Heart right ventricle (tissue), 16 donors: Measurements from ENCODE around the gene QRFP. TPM values are rescaled to one million over a fixed set of nuclear protein-coding genes. Genes with fewer than 3 reads are reported as not detected.

Experiments
- ATAC-seq, 8 donors: fragments of 200-7000 bp; cut with Tn5 transposase; one replicate each; pipeline ENCODE4 v1.9.1; 2020; ENCODE audit warnings: mild to moderate bottlenecking in 8 of 8, moderate library complexity in 8 of 8, moderate number of reproducible peaks in 1 of 8
- DNase-seq, 2 donors: peaks; one replicate each; pipeline ENCODE4 v3.0.0-alpha.2; 2020
- H3K27ac ChIP-seq, 10 donors: fragments of 200-600 bp; sonication (generic) in 2 of 10; one replicate each; pipeline versions ENCODE4 v1.5.0 to v1.8.0; 2020 to 2022; ENCODE audit warnings: mild to moderate bottlenecking in 3 of 10
- H3K27me3 ChIP-seq, 7 donors: fragments of 200-600 bp; one replicate each; pipeline ENCODE4 v1.8.0; 2021 to 2022; ENCODE audit warnings: mild to moderate bottlenecking in 2 of 7
- H3K36me3 ChIP-seq, 9 donors: fragments of 200-600 bp; sonication (generic) in 1 of 9; one replicate each; pipeline versions ENCODE4 v1.5.0 to v1.8.0; 2020 to 2022; ENCODE audit warnings: mild to moderate bottlenecking in 2 of 9
- H3K4me1 ChIP-seq, 9 donors: fragments of 200-600 bp; sonication (generic) in 1 of 9; one replicate each; pipeline versions ENCODE4 v1.5.0 to v1.8.0; 2020 to 2022; ENCODE audit warnings: mild to moderate bottlenecking in 4 of 9
- H3K4me3 ChIP-seq, 10 donors: fragments of 200-600 bp; sonication (generic) in 2 of 10; one replicate each; pipeline versions ENCODE4 v1.5.0 to v1.8.0; 2020 to 2022; ENCODE audit warnings: mild to moderate bottlenecking in 7 of 10, moderate library complexity in 2 of 10
- H3K9me3 ChIP-seq, 11 donors: fragments of 200-600 bp in 10 of 11; sonication (generic) in 2 of 11; one replicate each; pipeline versions ENCODE4 v1.5.0 to v1.8.0; 2013 to 2022; ENCODE audit warnings: mild to moderate bottlenecking in 2 of 11, control low read depth in 1 of 11, moderate library complexity in 1 of 11
- WGBS, 2 donors: extraction: QIAGEN DNeasy Blood & Tissue Kit; methylation state at CpG; one replicate each; pipeline ENCODE4 v1.1.7; 2013; ENCODE audit warnings: inconsistent platforms in 1 of 2; 5-methylcytosine and 5-hydroxymethylcytosine counted together
- intact Hi-C, 10 donors: fragments of 100-400 bp; cut with DNase I; formaldehyde crosslinking; loops; one replicate each; pipeline versions ENCODE4 v1.11.1 to v1.14.2; 2022
- polyA plus RNA-seq, 2 donors: library from polyadenylated mRNA; stranded (reverse); fragments of 200-250 nt; gene quantifications; one replicate each; pipeline ENCODE4 v1.2.3, GENCODE V29; 2013
- total RNA-seq, 10 donors: library from RNA; stranded (reverse); fragmentation: NEBNext Ultra II Directional in 3 of 10; extraction: Animal tissue kit (Norgen Biotek cat#: 25700) in 3 of 10; gene quantifications; one replicate each; pipeline versions ENCODE4 v1.2.1 to v1.2.4, GENCODE V29; 2021 to 2023
- TF ChIP-seq, protein P1 (sequence below), 9 donors: fragments of 200-600 bp; sonication (generic) in 2 of 9; IDR thresholded peaks; one replicate each; pipeline versions ENCODE4 v1.5.0 to v1.8.0; 2021 to 2022; ENCODE audit warnings: antibody characterized with exemption in 9 of 9, mild to moderate bottlenecking in 5 of 9, moderate library complexity in 1 of 9
- donor health status: Arrhythmogenic right ventricular cardiomyopathy.
- donor health status: ischemic (EF 13 %, LVEDD 7.1; RV severe dilation, severe dysfunction).
- donor health status: healthy with polysubstance abuse.
- donor health status: DM: no; HTN: yes; CAD: no.
- donor health status: DM: no; HTN: no; CAD: no.
- donor health status: ischemic (EF 25% LVEDD 6.9; RV normal size, moderate dysfunction).
- donor health status: ischemic (EF 25% LVEDD 5.7; RV mildly dilated, moderate dysfunction).
- donor health status: healthy.
- donor health status: DM: yes; HTN: yes; CAD: no.
- donor health status: Ischemic cardiomyopathy.
- donor health status: ischemic (EF 35%, LVEDD 5.7; RV mildly dilated, moderate dysfunction).
- donor health status: nonischemic (EF 11% LVEDD 7.7; RV severe dilation, severe dysfunction).
- donor health status: DM: yes; HTN: yes; CAD: no.
- donor health status: PGD.
- donor health status: ischemic (EF 29% LVEDD 5.4; RV normal size, mild dysfunction).
- donor health status: nonischemic (EF 23%, LVEDD 6.1; RV moderate dilation, normal function).

QRFP gene
- total and polyA plus RNA-seq, 12 donors: 0.06 TPM; not detected in 11

DNA sequence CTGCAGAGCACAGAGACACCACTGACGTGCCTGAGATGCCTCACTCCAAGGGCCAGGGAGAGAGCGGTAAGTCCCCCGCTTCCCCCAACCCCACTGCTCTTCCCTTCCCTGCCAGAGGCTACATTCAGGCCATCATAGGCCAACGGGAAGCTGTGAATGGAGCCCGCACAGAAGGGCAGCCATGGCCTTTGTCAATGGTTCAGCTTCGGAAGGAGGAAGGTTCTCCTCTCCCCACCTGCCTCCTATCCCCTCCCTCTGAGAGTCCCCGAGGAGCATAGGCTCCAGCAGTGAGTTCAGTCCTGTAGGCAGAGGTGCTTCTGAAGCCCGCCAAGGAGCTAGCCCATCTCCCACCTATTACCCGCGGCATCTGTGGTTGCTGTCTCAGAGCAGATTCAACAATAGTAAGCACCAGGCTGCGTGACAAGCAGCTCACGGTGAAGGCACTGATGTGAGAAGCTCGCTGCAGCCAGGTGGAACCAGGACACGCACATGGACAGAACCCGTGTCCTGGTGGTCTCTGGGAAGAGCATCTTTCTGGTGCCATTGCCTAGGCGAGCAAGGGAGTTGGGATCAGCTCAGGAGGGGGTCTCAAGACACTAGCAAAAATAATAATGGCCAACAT is 15.9 kb downstream of the QRFP start:
- DNase-seq (no peak), ATAC-seq (no peak)
- Histone ChIP-seq H3K27ac (no peak overlapping the region), H3K9me3 (no peaks in the 10 kb centered on the region), H3K4me1 (no peaks in the 10 kb centered on the region), H3K4me3 (no peak overlapping the region), H3K36me3 (peaks cover 8 to 100% (median 61%) of the 10 kb centered on the region in 9 donors), H3K27me3 (no peaks in the 10 kb centered on the region)
- 94 to 96% methylated on average over 16 of the region's 16 CpGs for WGBS, 2 donors
- intact Hi-C loops: no loop called here
- TF ChIP-seq, protein P1, sequence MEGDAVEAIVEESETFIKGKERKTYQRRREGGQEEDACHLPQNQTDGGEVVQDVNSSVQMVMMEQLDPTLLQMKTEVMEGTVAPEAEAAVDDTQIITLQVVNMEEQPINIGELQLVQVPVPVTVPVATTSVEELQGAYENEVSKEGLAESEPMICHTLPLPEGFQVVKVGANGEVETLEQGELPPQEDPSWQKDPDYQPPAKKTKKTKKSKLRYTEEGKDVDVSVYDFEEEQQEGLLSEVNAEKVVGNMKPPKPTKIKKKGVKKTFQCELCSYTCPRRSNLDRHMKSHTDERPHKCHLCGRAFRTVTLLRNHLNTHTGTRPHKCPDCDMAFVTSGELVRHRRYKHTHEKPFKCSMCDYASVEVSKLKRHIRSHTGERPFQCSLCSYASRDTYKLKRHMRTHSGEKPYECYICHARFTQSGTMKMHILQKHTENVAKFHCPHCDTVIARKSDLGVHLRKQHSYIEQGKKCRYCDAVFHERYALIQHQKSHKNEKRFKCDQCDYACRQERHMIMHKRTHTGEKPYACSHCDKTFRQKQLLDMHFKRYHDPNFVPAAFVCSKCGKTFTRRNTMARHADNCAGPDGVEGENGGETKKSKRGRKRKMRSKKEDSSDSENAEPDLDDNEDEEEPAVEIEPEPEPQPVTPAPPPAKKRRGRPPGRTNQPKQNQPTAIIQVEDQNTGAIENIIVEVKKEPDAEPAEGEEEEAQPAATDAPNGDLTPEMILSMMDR (IDR thresholded peaks at IDR 0.05): no peak

DNA sequence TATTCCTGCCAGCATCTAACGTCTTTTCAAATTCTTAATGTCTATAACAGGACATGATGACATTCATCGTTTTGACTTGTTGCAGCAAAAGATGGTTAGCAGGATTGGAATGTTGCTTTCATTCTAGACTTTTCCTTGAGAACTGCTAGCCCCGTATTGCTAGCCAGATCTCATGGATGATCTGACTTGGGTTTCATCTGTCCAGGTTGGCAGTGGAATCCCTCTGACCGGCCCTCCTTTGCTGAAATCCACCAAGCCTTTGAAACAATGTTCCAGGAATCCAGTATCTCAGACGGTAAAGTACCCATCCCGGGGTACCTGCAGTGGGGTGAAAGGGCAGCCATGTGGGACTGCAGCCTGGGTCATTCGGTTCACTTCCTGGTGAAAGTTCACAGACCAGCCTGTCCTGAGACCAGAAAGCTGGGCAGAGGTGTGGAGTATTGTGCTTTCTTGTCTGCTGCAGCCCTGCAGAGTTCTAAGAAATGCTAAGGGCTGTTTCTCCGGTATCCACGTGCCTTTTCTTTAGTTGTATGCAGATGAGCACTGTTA is 16.7 kb downstream of the QRFP start:
- H3K36me3 ChIP-seq: peaks cover 8 to 100% (median 58%) of the 10 kb centered on the region in 9 donors
- DNase-seq (no peak), ATAC-seq (no peak)
- H3K27ac ChIP-seq: no peak overlapping the region
- no peaks in the 10 kb centered on the region for H3K4me1 ChIP-seq
- WGBS, 2 donors: 91 to 94% methylated on average over 9 of the region's 9 CpGs
- no peak overlapping the region for H3K4me3 ChIP-seq
- H3K27me3 ChIP-seq: no peaks in the 10 kb centered on the region
- intact Hi-C loops: loop anchor here in 3 of 10 donors (10.0 kb wide), 1 partner anchor 165 kb away; no protein-coding TSS in a partner anchor
- TF ChIP-seq, protein P1 (IDR thresholded peaks at IDR 0.05): no peak
- H3K9me3 ChIP-seq: no peaks in the 10 kb centered on the region

DNA sequence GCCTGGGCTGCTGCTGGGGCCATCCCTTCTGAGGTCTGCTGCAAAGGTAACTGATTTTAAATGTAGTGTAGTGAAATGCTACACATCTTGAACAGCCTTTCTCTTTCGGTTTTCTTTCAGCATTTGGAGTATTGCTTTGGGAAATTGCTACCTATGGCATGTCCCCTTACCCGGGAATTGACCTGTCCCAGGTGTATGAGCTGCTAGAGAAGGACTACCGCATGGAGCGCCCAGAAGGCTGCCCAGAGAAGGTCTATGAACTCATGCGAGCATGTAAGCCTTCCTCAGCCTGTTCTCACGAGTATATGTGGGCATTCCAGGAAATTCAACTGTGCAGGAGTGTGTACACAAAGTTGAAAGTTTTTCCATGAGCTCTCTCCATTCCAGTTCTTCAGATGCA is 18.3 kb downstream of the QRFP start:
- TF ChIP-seq, protein P1 (IDR thresholded peaks at IDR 0.05): no peak
- no peak overlapping the region for H3K4me3 ChIP-seq
- no peak for DNase-seq
- H3K36me3 ChIP-seq: peaks cover 3 to 100% (median 62%) of the 10 kb centered on the region in 9 donors
- WGBS, 2 donors: 93% methylated on average over 6 of the region's 6 CpGs
- H3K27me3 ChIP-seq: no peaks in the 10 kb centered on the region
- peaks cover 0 to 12% (median 7%) of the 10 kb centered on the region in 9 donors for H3K4me1 ChIP-seq
- intact Hi-C loops: loop anchor here in 3 of 10 donors (10.0 kb wide), 1 partner anchor 167 kb away; no protein-coding TSS in a partner anchor
- H3K27ac ChIP-seq: no peak overlapping the region
- ATAC-seq: no peak
- no peaks in the 10 kb centered on the region for H3K9me3 ChIP-seq

DNA sequence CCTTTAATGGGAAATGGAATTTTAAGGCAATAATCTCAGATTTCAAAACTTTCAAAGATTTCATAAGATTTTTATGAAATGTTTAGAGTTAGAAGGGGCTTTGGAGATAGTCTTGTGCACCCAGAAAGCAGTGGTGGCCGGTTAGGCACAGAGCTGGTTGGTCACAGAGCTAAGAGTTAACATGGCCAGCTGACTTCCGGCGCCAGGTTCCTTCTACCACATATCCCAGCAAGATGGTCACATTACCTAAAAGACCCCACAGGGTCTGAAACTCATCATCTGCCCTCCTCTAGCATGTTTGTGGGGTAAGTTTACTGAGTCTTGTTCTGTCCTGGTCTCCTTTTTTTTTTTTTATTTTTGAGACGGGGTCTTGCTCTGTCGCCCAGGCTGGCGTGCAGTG is 19.3 kb downstream of the QRFP start:
- Histone ChIP-seq H3K36me3 (peaks cover 3 to 100% (median 67%) of the 10 kb centered on the region in 9 donors), H3K4me3 (no peak overlapping the region), H3K4me1 (peaks cover 5 to 22% (median 17%) of the 10 kb centered on the region in 9 donors), H3K27ac (no peak overlapping the region), H3K27me3 (no peaks in the 10 kb centered on the region), H3K9me3 (no peaks in the 10 kb centered on the region)
- DNase-seq (no peak), ATAC-seq (peak in 1 of 8 donors; percentile 3)
- 95 to 96% methylated on average over 6 of the region's 6 CpGs for WGBS, 2 donors
- TF ChIP-seq, protein P1 (IDR thresholded peaks at IDR 0.05): no peak
- intact Hi-C loops: loop anchor here in 3 of 10 donors (10.0 kb wide), 1 partner anchor 168 kb away; no protein-coding TSS in a partner anchor
